ENCODE data around the gene PIK3R6.

The PIK3R6 gene

DNA sequence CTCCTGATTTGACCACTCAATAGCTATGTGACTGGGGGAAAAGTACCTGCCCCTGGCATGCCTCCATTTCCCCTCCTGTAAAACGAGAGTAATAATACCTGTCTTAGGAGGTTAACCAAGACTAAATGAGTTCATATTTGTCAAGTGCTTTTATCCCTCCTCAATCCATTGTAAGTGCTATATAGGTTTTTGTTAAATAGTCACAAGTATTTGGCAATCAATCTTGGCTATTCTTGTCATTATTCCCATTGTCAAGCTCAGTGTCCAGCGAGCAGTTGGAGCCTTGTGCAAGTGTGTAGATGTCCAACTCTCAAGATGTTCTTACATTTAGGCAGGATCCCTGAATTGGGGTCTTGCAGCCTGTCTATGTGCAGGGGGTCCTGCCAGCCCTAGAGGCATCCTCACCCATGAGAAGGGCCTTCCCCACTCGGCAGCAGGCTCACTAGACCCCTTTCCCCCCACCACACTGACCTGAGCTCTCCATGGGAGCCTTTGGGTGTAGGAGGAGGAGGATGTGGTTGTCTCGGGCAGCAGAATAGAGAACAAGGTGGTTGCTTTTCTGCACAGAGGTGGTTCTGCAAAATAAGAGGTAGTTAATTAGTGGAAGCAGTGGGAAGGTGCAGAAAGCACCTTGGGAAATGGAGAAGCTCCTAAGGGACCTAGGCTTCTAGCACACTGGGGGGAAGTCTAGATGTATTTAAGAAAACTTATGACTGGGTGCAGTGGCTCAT lies 18.0 kb downstream of the PIK3R6 start:
- no peak for DNase-seq

GRCh38 chr17:8847891-8848290 lies 19.6 kb downstream of the PIK3R6 start:
- DNase-seq: no peak

- no peak for DNase-seq
Measured at GRCh38 chr17:8846768-8847211, 20.7 kb downstream of the PIK3R6 start.

GRCh38 chr17:8844229-8845218 lies 22.9 kb downstream of the PIK3R6 start:
- DNase-seq: no peak

GRCh38 chr17:8843344-8843743 lies 24.1 kb downstream of the PIK3R6 start:
- no peak for DNase-seq

DNA sequence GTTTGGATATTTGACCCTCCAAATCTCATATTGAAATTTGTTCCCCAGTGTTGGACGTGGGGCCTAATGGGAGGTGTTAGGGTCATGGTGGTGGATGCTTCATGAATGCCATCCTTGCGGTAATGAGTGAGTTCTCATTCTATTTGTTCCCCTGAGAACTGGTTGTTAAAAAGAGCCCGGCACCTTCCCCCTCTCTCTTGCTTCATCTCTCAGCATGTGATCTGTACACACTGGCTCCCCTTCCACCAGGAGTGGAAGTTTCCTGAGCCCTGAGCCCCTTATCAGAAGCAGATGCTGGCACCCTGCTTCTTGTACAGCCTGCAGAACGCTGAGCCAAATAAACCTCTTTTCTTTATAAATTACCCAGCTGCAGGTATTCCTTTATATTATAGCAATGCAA lies 25.6 kb downstream of the PIK3R6 start:
- DNase-seq: no peak

- no peak for DNase-seq
Measured at GRCh38 chr17:8839410-8839935, 28.0 kb downstream of the PIK3R6 start.

DNA sequence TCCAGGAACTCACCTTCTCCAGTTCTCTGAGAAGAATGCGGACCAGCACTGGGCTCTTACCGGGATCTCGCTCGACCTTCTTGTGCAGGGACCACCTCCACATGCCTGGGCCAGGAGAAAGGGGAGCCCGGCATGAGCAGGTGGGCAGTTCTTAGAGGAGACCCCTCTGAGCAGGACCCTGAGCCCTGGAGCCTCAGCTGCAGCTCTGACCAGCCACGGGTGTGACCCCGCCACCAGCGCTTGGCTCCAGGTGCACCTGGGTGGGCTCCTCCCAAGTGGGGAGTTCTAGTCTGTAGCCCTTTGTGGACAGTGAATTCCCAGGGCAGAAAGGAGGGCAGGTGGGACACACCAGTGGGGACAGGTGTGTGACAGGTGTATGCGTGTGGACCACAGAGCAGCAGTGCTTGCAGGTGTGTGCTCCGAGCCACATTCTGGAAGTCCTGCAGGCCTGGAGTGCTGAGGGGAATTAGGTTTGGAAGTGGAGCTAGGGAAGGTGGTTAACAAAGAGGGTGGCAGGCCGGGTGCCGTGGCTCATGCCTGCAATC lies 28.9 kb downstream of the PIK3R6 start:
- DNase-seq: no peak

- no peak for DNase-seq
Measured at GRCh38 chr17:8837563-8838075, 29.9 kb downstream of the PIK3R6 start.

GRCh38 chr17:8836821-8837562 lies 30.5 kb downstream of the PIK3R6 start:
- DNase-seq: no peak

- no peak for DNase-seq
Measured at GRCh38 chr17:8835631-8836364, 31.7 kb downstream of the PIK3R6 start.

GRCh38 chr17:8835106-8835505 lies 32.4 kb downstream of the PIK3R6 start:
- no peak for DNase-seq

- peak; percentile 40 for DNase-seq
Measured at GRCh38 chr17:8832711-8833352, 34.6 kb downstream of the PIK3R6 start.

DNA sequence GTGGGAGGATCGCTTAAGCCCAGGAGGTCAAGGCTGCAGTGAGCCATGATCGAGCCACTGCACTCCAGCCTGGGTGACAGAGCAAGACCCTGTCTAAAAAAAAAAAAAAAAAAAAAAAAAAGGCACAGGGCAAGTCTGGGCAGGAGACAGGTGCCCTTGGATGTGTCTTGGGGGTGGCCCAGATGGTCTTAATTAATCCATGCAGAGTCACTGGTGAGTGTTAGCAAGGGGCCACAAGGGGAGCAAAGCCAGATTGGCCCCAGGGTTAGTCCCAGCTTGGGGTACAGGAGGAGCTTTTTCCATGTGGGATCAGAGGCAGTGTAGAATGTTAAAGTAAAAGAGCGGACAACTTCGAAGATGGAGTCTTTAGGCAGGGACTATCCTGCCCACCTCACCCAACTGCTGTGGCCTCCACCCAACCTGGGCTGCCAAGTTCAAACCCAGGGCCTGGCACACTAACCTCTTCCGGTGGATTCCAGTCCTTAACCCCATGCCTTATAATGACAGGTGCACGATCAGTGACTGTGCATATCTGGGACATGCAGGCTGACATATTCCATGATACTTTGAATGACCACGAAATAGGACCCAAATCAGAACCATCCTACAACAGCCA lies 36.1 kb downstream of the PIK3R6 start:
- no peak for DNase-seq

- DNase-seq: no peak
Measured at GRCh38 chr17:8830141-8830540, 37.3 kb downstream of the PIK3R6 start.

DNA sequence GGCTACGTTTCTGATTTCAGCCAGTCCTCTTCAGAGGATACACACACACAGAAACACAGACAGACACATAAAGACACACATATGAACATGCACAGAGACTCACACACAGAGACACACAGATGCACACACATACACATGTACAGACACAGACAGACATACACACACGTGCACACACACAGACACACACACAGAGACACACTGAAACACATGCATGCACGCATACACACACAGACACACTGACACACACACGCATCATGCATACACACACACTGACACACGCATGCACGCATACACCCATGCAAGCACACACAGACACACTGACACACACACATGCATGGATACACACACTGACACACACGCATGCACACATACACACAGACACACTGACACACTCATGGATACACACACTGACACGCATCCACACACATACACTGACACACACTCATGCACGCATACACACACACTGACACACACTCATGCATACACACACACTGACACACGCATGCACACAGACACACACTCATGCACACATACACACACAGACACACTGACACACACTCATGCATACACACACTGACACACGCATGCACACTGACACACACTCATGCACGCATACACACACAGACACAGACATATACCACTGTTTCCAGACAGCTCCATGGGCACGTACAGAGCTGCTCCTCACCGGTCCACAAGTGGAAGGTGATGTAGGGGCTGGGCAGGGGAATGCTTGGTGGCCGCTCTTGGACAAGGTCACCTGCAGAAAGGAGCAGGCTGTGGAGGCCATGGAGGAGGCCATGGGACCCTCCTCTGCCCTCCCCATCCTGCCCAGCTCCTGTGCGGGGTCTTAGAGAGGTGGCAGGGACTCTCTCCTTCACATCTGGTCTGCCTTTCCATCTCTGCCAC lies 38.2 kb downstream of the PIK3R6 start:
- DNase-seq: no peak

DNA sequence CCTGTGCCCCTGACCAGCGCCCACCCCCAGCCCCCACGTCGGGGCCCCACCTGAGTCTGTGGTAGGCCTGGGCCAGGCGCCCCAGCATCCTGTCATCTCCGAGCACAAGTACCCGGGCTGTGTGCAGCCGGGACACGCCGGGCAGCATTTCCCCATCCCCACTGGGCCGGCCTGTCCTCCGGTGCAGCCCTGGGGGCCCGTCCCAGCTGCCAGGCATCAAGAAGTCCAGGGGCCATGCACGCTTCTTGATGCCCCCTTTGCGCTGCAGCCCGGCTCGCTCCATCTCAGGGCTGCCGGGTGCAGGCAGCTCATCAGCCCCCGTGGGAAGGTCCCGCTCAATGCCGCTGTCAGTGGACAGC lies 39.0 kb downstream of the PIK3R6 start:
- DNase-seq: no peak

- DNase-seq: no peak
Measured at GRCh38 chr17:8826808-8827435, 40.6 kb downstream of the PIK3R6 start.

DNA sequence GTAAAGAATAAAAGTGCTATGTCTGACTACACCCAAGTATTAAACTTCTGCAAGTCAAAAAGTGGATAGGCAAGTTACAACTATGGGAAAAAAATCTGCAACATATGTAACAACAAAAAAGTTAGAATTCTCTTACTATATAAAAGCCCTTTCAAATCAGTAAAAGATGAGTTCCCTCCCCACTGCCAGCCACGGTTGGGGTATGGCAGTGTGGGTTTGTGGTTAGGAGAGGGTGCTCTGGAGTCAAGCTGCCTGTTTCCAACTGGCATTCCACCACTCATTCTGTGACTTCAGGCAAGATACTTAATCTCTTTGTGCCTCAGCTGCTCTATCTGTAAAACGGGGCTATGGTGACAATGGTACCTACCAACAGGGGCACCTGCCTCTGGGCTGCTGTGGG lies 41.7 kb downstream of the PIK3R6 start:
- no peak for DNase-seq
